ENCODE data around the gene CDK5R2.

CDK5R2 gene

DNA sequence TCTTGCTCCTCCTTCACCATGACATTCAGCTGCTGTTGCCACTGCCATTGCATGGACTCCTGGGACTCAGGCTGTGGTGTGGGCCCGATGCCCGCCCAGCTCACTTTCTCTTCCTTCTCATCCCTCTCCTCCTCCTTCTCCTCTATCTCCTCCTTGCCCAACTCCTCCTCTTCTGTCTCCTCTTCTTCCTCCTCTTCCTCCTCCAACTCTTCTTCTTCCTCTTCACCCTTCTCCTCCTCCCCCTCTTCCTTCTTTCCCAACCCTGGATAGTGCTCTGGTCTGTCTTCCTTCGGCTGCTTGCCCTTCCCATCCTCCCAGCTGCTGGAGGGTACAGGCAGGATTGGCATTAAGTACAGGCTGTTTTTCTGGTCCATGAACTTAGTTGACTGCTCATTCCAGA, 44.5 kb downstream of the CDK5R2 start:
- no peak for DNase-seq (ENCODE audit: low spot score)

DNA sequence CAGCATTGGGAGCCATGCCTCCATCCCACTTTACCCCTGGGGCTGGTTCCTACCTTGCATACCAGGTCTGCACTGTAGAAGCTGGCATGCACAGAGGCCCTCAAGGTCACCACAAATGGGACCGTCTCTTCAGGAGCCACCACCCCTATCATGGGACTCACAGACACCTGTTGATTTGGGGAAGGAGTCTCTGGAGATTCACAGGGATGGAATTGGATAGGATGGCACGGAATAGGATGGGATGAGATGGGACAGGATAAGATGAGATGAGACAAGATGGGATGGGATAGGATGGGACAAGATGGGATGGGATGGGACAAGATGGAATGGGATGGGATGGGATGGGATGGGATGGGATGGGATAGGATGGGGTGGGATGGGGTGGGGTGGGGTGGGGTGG, 49.8 kb downstream of the CDK5R2 start:
- DNase-seq (ENCODE audit: low spot score), result no peak

DNA sequence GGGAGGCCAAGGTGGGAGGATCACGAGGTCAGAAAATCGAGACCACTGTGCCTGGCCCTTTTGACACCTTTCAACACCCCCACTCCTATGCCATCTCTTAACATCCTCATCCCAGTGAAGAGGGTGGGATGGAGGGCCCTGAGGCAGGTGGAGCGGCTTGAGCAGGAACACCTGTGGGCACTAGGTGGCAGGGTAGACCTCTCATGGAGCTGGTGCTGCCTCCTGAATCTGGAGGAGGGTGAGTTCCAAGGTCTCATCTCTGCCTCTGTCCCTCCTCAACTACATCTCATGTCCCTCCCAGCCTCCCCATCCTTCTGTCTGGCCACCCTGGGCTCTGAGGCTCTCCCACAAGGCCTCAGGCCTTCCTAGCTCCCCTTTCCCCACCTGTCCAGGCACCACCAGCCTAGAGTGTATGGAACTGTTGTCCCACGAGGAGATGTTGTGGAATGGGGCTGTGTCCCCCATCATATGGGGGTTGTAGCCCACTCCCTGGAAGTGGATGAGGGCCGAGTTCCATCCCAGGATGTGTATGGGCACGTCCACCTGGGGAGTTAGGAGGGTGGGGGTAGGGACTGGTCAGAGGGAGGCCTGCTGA, 50.8 kb downstream of the CDK5R2 start:
- no peak for DNase-seq (ENCODE audit: low spot score)

DNA sequence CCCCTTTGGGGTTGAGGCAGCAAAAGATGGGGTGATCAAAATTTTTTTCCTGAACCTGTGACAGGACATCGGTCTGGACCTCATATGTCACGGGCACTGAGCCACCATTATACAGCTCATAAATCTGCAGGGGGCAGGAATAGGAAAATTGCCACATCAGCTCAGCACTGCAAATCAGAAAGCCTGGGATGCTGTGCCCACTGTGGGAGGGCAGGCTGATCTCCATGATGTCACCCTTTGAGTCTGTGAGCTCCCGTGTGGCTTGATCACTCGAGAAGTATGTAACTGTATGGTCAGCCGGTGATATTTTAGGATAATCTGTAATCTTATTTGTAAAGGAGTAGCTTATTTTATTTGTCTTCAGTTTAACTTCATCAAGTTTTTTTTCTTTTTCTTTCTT, 51.4 kb downstream of the CDK5R2 start:
- no peak for DNase-seq (ENCODE audit: low spot score)

All from GM03348 (cell line).